ENCODE data around the gene EHF. TPM values are rescaled to one million over a fixed set of nuclear protein-coding genes. Genes with fewer than 3 reads are reported as not detected.

Gene EHF
- total and polyA plus RNA-seq, 2 of the 8 experiments (the other 6 are each of a cell fraction or from before 2014, with no cell fraction given) = not detected

DNA sequence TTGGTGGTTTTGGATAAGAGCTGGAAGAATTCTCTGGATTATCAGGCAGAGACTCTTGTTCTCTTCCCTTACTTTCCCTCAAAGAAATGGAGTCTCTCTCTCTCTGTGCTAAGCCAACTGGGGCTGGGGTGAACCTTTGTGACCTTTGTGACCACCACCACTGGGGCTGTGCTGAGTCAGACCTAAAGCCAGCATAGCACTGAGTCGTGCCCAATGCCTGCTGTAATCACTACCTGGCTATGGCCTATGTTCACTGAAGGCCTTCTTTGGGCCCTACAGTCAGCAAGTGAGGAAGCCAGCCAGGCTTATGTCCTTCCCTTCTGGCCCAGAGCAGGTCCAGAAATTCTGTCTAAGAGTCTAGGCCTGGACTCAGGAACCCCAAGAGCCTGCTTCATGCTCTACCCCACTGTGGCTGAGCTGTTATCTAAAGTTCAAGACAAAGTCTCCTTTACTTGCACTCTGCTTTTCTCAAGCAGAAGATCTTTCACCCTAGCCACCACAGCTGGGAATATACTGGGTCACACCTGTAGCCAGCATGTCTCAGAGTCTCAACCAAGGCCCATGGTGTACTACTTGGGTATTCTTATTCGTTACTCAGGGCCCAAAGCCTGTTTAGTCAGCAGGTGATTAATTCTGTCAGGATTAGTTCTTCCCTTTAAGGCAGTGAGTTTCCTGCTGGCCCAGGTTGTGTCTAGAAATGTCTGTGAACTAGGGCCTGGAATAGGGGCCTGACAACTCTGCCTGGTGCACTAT, 86.0 kb downstream of the EHF start:
- DNase-seq (ENCODE audit: low read depth in 1 of 2, low spot score in 2 of 2) (no peak), FAIRE-seq (no peak)
- TF ChIP-seq CHD1 (IDR thresholded peaks at IDR 0.05; ENCODE audit: low read depth, low read length) (no peak), YY1 (IDR thresholded peaks at IDR 0.05; ENCODE audit: low read depth, low read length) (no peak), SIRT6 (IDR thresholded peaks at IDR 0.05; ENCODE audit: low read length) (no peak), JUN (IDR thresholded peaks at IDR 0.05; ENCODE audit: low read depth, low read length) (no peak), EZH2 (IDR thresholded peaks at IDR 0.05; ENCODE audit: low read depth, low read length, severe bottlenecking) (no peak), TCF12 (IDR thresholded peaks at IDR 0.05; ENCODE audit: low read depth, low read length) (no peak)
- Histone ChIP-seq H3K79me1 (ENCODE audit: low read depth, low read length) (peaks cover 5% of the 10 kb centered on the region), H3K79me2 (ENCODE audit: control insufficient read depth in 1 of 2, insufficient read depth in 2 of 2, low read length in 2 of 2) (peaks cover 4 to 41% of the 10 kb centered on the region in 2 experiments; a peak in 3 of 4 replicates), H2BK15ac (ENCODE audit: low read length) (no peak overlapping the region), H3K4me2 (ENCODE audit: insufficient read depth in 1 of 2, low read depth in 2 of 2, low read length in 2 of 2) (no peak overlapping the region), H3K36me3 (ENCODE audit: control insufficient read depth in 2 of 4, insufficient read depth in 4 of 4, low read length in 3 of 4) (peaks cover 5 to 24% (median 11%) of the 10 kb centered on the region in 4 experiments; a peak in 6 of 8 replicates), H4K5ac (ENCODE audit: insufficient read length, low read depth, low read length) (no peak overlapping the region), H3K18ac (ENCODE audit: extremely low read depth, low read length) (no peak overlapping the region), H2BK5ac (ENCODE audit: low read depth, low read length) (no peak overlapping the region), H4K8ac (ENCODE audit: extremely low read depth, insufficient read depth, low read length) (no peak overlapping the region), H3K4me3 (ENCODE audit: extremely low read depth in 1 of 4, insufficient read depth in 2 of 4, low read depth in 3 of 4, low read length in 4 of 4) (no peak overlapping the region), H2BK12ac (ENCODE audit: low read depth, low read length) (no peak overlapping the region), H2BK120ac (replicated peaks; ENCODE audit: low read depth, low read length) (no peak overlapping the region), H2AFZ (ENCODE audit: low read length) (no peak overlapping the region), H3K4me1 (replicated peaks in 1 of 4; ENCODE audit: control insufficient read depth in 3 of 4, insufficient read depth in 4 of 4, low read length in 3 of 4) (no peaks in the 10 kb centered on the region; a peak in 1 of 7 replicates), H2BK20ac (ENCODE audit: low read length) (no peak overlapping the region), H3K14ac (ENCODE audit: insufficient read length) (no peak overlapping the region), H4K91ac (replicated peaks; ENCODE audit: insufficient read length, low read length) (no peak overlapping the region), H3K9ac (replicated peaks in 1 of 4; ENCODE audit: extremely low read depth in 1 of 4, low read depth in 3 of 4, low read length in 3 of 4) (no peak overlapping the region), H3K9me3 (ENCODE audit: insufficient read depth in 2 of 2, low read depth in 1 of 2, low read length in 1 of 2) (peaks cover 8 to 13% of the 10 kb centered on the region in 2 experiments), H3K27ac (ENCODE audit: low read depth, low read length) (no peak overlapping the region), H3K4ac (replicated peaks; ENCODE audit: insufficient read length, low read depth, low read length) (no peak overlapping the region), H3K23ac (ENCODE audit: insufficient read length) (no peak overlapping the region), H3K23me2 (ENCODE audit: low read depth, low read length) (no peaks in the 10 kb centered on the region), H3K56ac (replicated peaks; ENCODE audit: insufficient read length, low read depth, low read length) (no peak overlapping the region), H3K27me3 (replicated peaks in 1 of 4; ENCODE audit: control insufficient read depth in 3 of 4, extremely low read depth in 1 of 4, insufficient read depth in 3 of 4, low read length in 3 of 4) (no peaks in the 10 kb centered on the region), H4K20me1 (replicated peaks in 1 of 2; ENCODE audit: control insufficient read depth in 1 of 2, insufficient read depth in 2 of 2, low read length in 2 of 2) (peaks cover 0 to 2% of the 10 kb centered on the region in 2 experiments), H2AK5ac (ENCODE audit: low read depth, low read length) (no peak overlapping the region)
- POLR2A ChIA-PET (ENCODE audit: partially characterized antibody) = no interaction called here
- 53% methylated on average over 2 of the region's 2 CpGs; no CpG with 5 or more reads in 1 of the 2 experiments for WGBS, 2 experiments (ENCODE audit: extremely low coverage in 1 of 2, insufficient coverage in 1 of 2, insufficient read length in 1 of 2, insufficient replicate concordance in 2 of 2, low coverage in 1 of 2, low lambda C conversion rate in 2 of 2, missing lambda C conversion rate in 1 of 2)
- CTCF ChIA-PET (ENCODE audit: partially characterized antibody) = interaction anchor here (1.1 kb wide), 1 partner anchor 61 kb away, joined by 5 read pairs; no protein-coding TSS in a partner anchor
